OCI-LY3 (cell line): ENCODE data around the gene AGRN.

ENCODE experiments used
- H2AFZ ChIP-seq: fragments of 200-600, 300-600 bp; shearing (Covaris generic); 2 replicates; pipeline ENCODE4 v1.6.0; 2014; ENCODE audit warnings: antibody characterized with exemption, low read depth, low read length
- H3K27ac ChIP-seq: fragments of 200-600, 300-600 bp; sonication (generic); 2 replicates; pipeline ENCODE4 v1.5.1; 2014; ENCODE audit warnings: mild to moderate bottlenecking, low read length, moderate library complexity, mixed read lengths
- H3K27me3 ChIP-seq: fragments of 200-600, 300-600 bp; sonication (generic); 2 replicates; pipeline ENCODE4 v1.6.1; 2014; ENCODE audit warnings: low read depth, low read length, mixed read lengths
- H3K36me3 ChIP-seq: fragments of 200-600, 300-600 bp; sonication (generic); replicated peaks from 2 replicates; pipeline ENCODE3; 2014; ENCODE audit warnings: low read depth, low read length, mixed read lengths
- H3K4me1 ChIP-seq: fragments of 300-600, 200-600 bp; sonication (generic); 2 replicates; pipeline ENCODE4 v1.6.1; 2014; ENCODE audit warnings: low read length, mixed read lengths
- H3K4me2 ChIP-seq: fragments of 200-600, 300-600 bp; sonication (generic); 2 replicates; pipeline ENCODE4 v1.6.1; 2014; ENCODE audit warnings: low read length, mixed read lengths
- H3K4me3 ChIP-seq: fragments of 300-600, 200-600 bp; sonication (generic); 2 replicates; pipeline ENCODE4 v1.5.1; 2014; ENCODE audit warnings: antibody characterized with exemption, mild to moderate bottlenecking, low read length, moderate library complexity
- H3K79me2 ChIP-seq: fragments of 300-600, 200-600 bp; shearing (Covaris generic); 2 replicates; pipeline ENCODE4 v1.6.1; 2014; ENCODE audit warnings: mild to moderate bottlenecking, low read length, mixed read lengths
- H3K9ac ChIP-seq: fragments of 300-600, 200-600 bp; shearing (Covaris generic); 2 replicates; pipeline ENCODE4 v1.6.0; 2014; ENCODE audit warnings: mild to moderate bottlenecking, low read length, moderate library complexity
- H3K9me3 ChIP-seq: fragments of 200-600, 300-600 bp; shearing (Covaris generic); 2 replicates; pipeline ENCODE4 v1.6.1; 2014; ENCODE audit warnings: low read length, mixed read lengths; ENCODE audit not compliant: insufficient read depth
- H4K20me1 ChIP-seq: fragments of 200-600, 300-600 bp; sonication (generic); 2 replicates; pipeline ENCODE4 v1.6.1; 2016; ENCODE audit warnings: low read length, mixed read lengths; ENCODE audit not compliant: insufficient read depth
- CTCF ChIP-seq: fragments of 200-600, 300-600 bp; sonication (generic); IDR thresholded peaks from 2 replicates; pipeline ENCODE4 v1.5.1; 2014; ENCODE audit warnings: antibody characterized with exemption, low read length, low read depth
- EZH2phosphoT487 ChIP-seq: fragments of 200-600 bp; shearing (Covaris generic); IDR thresholded peaks from 2 replicates; pipeline ENCODE4 v1.6.1; 2018; ENCODE audit warnings: antibody characterized with exemption, mixed run types, low read depth

The AGRN gene

GRCh38 chr1:1083416-1084371 lies 63.8 kb downstream of the AGRN start:
- Histone ChIP-seq H3K27ac (no peak overlapping the region), H3K27me3 (no peaks in the 10 kb centered on the region), H3K79me2 (no peaks in the 10 kb centered on the region), H3K36me3 (no peaks in the 10 kb centered on the region), H3K9ac (no peak overlapping the region), H4K20me1 (no peaks in the 10 kb centered on the region), H3K4me3 (no peak overlapping the region), H3K4me1 (peaks cover 12% of the 10 kb centered on the region), H3K4me2 (no peak overlapping the region), H2AFZ (no peak overlapping the region), H3K9me3 (no peaks in the 10 kb centered on the region)
- TF ChIP-seq CTCF (no peak), EZH2phosphoT487 (no peak)

- Histone ChIP-seq H3K4me1 (peaks cover 8% of the 10 kb centered on the region), H3K9ac (no peak overlapping the region), H3K4me3 (no peak overlapping the region), H3K27me3 (no peaks in the 10 kb centered on the region), H2AFZ (no peak overlapping the region), H3K27ac (no peak overlapping the region), H3K79me2 (no peaks in the 10 kb centered on the region), H3K36me3 (no peaks in the 10 kb centered on the region), H4K20me1 (no peaks in the 10 kb centered on the region), H3K9me3 (no peaks in the 10 kb centered on the region), H3K4me2 (no peak overlapping the region)
- no peak for TF ChIP-seq CTCF
- no peak for TF ChIP-seq EZH2phosphoT487
These were observed 64.7 kb downstream of the AGRN start for GRCh38 chr1:1084372-1085170.

GRCh38 chr1:1085171-1085841 lies 65.4 kb downstream of the AGRN start:
- H3K9me3 ChIP-seq: no peaks in the 10 kb centered on the region
- H3K36me3 ChIP-seq: no peaks in the 10 kb centered on the region
- no peak overlapping the region for H3K27ac ChIP-seq
- H3K4me1 ChIP-seq: peaks cover under 1% of the 10 kb centered on the region; the same call in 1 of the 2 replicates
- no peaks in the 10 kb centered on the region for H3K27me3 ChIP-seq
- H3K4me2 ChIP-seq: no peak overlapping the region
- no peaks in the 10 kb centered on the region for H3K79me2 ChIP-seq
- H4K20me1 ChIP-seq: no peaks in the 10 kb centered on the region
- TF ChIP-seq CTCF: no peak
- TF ChIP-seq EZH2phosphoT487: no peak
- H3K4me3 ChIP-seq: no peak overlapping the region
- no peak overlapping the region for H2AFZ ChIP-seq
- no peak overlapping the region for H3K9ac ChIP-seq
